ENCODE measurements around the gene TMEM245. TPM values are rescaled to one million over a fixed set of nuclear protein-coding genes. Genes with fewer than 3 reads are reported as not detected.

TMEM245 gene
- total and polyA plus RNA-seq, 4 donors = 34.7 to 82.8 (median 49.1) TPM

DNA sequence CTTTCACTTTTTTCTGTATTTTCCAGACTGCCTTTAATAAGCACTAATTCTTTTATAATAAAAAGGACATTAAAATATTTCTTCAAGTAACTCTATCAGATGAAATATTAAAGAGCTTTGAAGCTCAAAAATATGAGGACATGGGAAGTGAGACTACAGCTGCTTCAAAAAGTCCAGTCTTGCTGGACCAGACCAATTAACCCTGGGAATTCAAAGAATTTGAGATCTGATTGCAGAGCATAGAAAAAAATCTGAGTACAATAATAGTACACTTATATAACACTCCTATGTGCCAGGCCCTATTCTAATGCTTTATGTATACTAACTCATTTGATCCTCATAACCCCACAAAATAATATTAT lies 9.8 kb downstream of the TMEM245 start:
- DNase-seq (ENCODE audit: low read depth in 4 of 6, low spot score in 6 of 6) = no peak
- H3K27me3 ChIP-seq (ENCODE audit: control insufficient read depth, insufficient read depth, low read length) = no peaks in the 10 kb centered on the region
- peaks cover 3% of the 10 kb centered on the region for H3K4me1 ChIP-seq (ENCODE audit: control insufficient read depth, insufficient read depth, low read length)
- no peaks in the 10 kb centered on the region for H3K9me3 ChIP-seq (ENCODE audit: control insufficient read depth, insufficient read depth, low read length)
- H3K27ac ChIP-seq (ENCODE audit: low read depth, low read length) = no peak overlapping the region
- H3K36me3 ChIP-seq (ENCODE audit: control insufficient read depth, insufficient read depth, low read length) = peaks cover 2% of the 10 kb centered on the region
- H3K4me3 ChIP-seq (ENCODE audit: low read depth, low read length) = no peak overlapping the region

GRCh38 chr9:109108318-109108717 lies 11.4 kb downstream of the TMEM245 start:
- Histone ChIP-seq H3K4me1 (ENCODE audit: control insufficient read depth, insufficient read depth, low read length) (no peaks in the 10 kb centered on the region), H3K36me3 (ENCODE audit: control insufficient read depth, insufficient read depth, low read length) (peaks cover 5% of the 10 kb centered on the region), H3K4me3 (ENCODE audit: low read depth, low read length) (no peak overlapping the region), H3K9me3 (ENCODE audit: control insufficient read depth, insufficient read depth, low read length) (no peaks in the 10 kb centered on the region), H3K27me3 (ENCODE audit: control insufficient read depth, insufficient read depth, low read length) (no peaks in the 10 kb centered on the region), H3K27ac (ENCODE audit: low read depth, low read length) (no peak overlapping the region)
- DNase-seq (ENCODE audit: low read depth in 4 of 6, low spot score in 6 of 6) = no peak
- WGBS (ENCODE audit: insufficient coverage) = 60% methylated on average over 1 of the region's 4 CpGs

GRCh38 chr9:109107402-109108240 lies 12.1 kb downstream of the TMEM245 start:
- WGBS (ENCODE audit: insufficient coverage) = no CpG with 5 or more reads among the region's 4 CpGs
- Histone ChIP-seq H3K9me3 (ENCODE audit: control insufficient read depth, insufficient read depth, low read length) (no peaks in the 10 kb centered on the region), H3K4me3 (ENCODE audit: low read depth, low read length) (no peak overlapping the region), H3K36me3 (ENCODE audit: control insufficient read depth, insufficient read depth, low read length) (peaks cover 5% of the 10 kb centered on the region), H3K27me3 (ENCODE audit: control insufficient read depth, insufficient read depth, low read length) (no peaks in the 10 kb centered on the region), H3K27ac (ENCODE audit: low read depth, low read length) (no peak overlapping the region), H3K4me1 (ENCODE audit: control insufficient read depth, insufficient read depth, low read length) (no peaks in the 10 kb centered on the region)
- no peak for DNase-seq (ENCODE audit: low read depth in 4 of 6, low spot score in 6 of 6)

DNA sequence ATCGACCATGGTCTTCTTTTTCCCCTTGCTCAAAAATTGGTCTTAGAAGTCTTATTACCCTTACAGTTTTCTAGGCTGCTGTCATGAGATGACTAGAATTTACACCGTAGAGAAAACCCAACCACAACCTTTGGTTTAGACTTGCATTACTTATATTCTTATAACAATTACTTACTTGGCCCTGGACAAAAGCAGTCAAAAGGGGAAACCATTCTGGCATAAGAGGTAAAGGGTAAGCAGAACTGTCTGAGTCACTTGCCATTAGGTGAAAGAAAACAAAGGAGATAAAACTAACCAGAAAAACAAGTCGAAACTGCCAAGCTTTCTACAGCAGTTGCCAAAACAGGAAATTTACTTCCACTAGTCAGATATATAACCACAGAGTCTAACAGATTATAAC lies 17.9 kb downstream of the TMEM245 start:
- H3K4me1 ChIP-seq (ENCODE audit: control insufficient read depth, insufficient read depth, low read length) = peaks cover 10% of the 10 kb centered on the region
- WGBS (ENCODE audit: insufficient coverage) = 100% methylated on average over 1 of the region's 3 CpGs
- no peak overlapping the region for H3K4me3 ChIP-seq (ENCODE audit: low read depth, low read length)
- no peaks in the 10 kb centered on the region for H3K9me3 ChIP-seq (ENCODE audit: control insufficient read depth, insufficient read depth, low read length)
- no peaks in the 10 kb centered on the region for H3K27me3 ChIP-seq (ENCODE audit: control insufficient read depth, insufficient read depth, low read length)
- H3K36me3 ChIP-seq (ENCODE audit: control insufficient read depth, insufficient read depth, low read length) = peaks cover 5% of the 10 kb centered on the region
- no peak overlapping the region for H3K27ac ChIP-seq (ENCODE audit: low read depth, low read length)
- DNase-seq (ENCODE audit: low read depth in 4 of 6, low spot score in 6 of 6) = no peak

GRCh38 chr9:109101202-109101595 lies 18.5 kb downstream of the TMEM245 start:
- Histone ChIP-seq H3K4me3 (ENCODE audit: low read depth, low read length) (no peak overlapping the region), H3K9me3 (ENCODE audit: control insufficient read depth, insufficient read depth, low read length) (no peaks in the 10 kb centered on the region), H3K36me3 (ENCODE audit: control insufficient read depth, insufficient read depth, low read length) (peaks cover 5% of the 10 kb centered on the region), H3K27me3 (ENCODE audit: control insufficient read depth, insufficient read depth, low read length) (no peaks in the 10 kb centered on the region), H3K4me1 (ENCODE audit: control insufficient read depth, insufficient read depth, low read length) (peaks cover 10% of the 10 kb centered on the region), H3K27ac (ENCODE audit: low read depth, low read length) (no peak overlapping the region)
- no CpG with 5 or more reads among the region's 3 CpGs for WGBS (ENCODE audit: insufficient coverage)
- no peak for DNase-seq (ENCODE audit: low read depth in 4 of 6, low spot score in 6 of 6)

GRCh38 chr9:109100543-109101201 lies 19.1 kb downstream of the TMEM245 start:
- WGBS (ENCODE audit: insufficient coverage) = no CpG with 5 or more reads among the region's 3 CpGs
- Histone ChIP-seq H3K27ac (ENCODE audit: low read depth, low read length) (no peak overlapping the region), H3K4me1 (ENCODE audit: control insufficient read depth, insufficient read depth, low read length) (peaks cover 10% of the 10 kb centered on the region), H3K4me3 (ENCODE audit: low read depth, low read length) (no peak overlapping the region), H3K27me3 (ENCODE audit: control insufficient read depth, insufficient read depth, low read length) (no peaks in the 10 kb centered on the region), H3K36me3 (ENCODE audit: control insufficient read depth, insufficient read depth, low read length) (peaks cover 4% of the 10 kb centered on the region), H3K9me3 (ENCODE audit: control insufficient read depth, insufficient read depth, low read length) (no peaks in the 10 kb centered on the region)
- DNase-seq (ENCODE audit: low read depth in 4 of 6, low spot score in 6 of 6) = no peak

DNA sequence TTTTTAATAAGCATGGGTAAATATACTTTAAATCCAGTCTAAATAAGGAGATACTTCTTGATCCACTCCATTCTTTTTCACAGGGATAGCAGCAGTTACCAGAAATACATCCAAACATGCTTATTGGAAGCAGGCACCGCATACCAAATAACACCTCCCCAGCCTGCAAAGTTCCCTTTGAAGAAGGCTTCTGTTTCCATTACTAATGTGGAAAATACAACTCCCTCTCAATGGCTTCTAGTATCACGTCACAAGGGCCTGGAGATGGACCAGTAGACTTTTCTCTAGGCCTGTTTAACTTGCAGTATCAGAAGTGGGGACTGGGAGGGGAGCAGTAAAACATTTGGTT lies 20.8 kb downstream of the TMEM245 start:
- Histone ChIP-seq H3K4me3 (ENCODE audit: low read depth, low read length) (no peak overlapping the region), H3K27ac (ENCODE audit: low read depth, low read length) (peak overlapping the region; percentile 59), H3K36me3 (ENCODE audit: control insufficient read depth, insufficient read depth, low read length) (peaks cover 2% of the 10 kb centered on the region), H3K4me1 (ENCODE audit: control insufficient read depth, insufficient read depth, low read length) (peaks cover 10% of the 10 kb centered on the region), H3K9me3 (ENCODE audit: control insufficient read depth, insufficient read depth, low read length) (no peaks in the 10 kb centered on the region), H3K27me3 (ENCODE audit: control insufficient read depth, insufficient read depth, low read length) (no peaks in the 10 kb centered on the region)
- no CpG with 5 or more reads among the region's 2 CpGs for WGBS (ENCODE audit: insufficient coverage)
- peak in 2 of 6 donors; percentile 34 to 44 for DNase-seq (ENCODE audit: low read depth in 4 of 6, low spot score in 6 of 6)

DNA sequence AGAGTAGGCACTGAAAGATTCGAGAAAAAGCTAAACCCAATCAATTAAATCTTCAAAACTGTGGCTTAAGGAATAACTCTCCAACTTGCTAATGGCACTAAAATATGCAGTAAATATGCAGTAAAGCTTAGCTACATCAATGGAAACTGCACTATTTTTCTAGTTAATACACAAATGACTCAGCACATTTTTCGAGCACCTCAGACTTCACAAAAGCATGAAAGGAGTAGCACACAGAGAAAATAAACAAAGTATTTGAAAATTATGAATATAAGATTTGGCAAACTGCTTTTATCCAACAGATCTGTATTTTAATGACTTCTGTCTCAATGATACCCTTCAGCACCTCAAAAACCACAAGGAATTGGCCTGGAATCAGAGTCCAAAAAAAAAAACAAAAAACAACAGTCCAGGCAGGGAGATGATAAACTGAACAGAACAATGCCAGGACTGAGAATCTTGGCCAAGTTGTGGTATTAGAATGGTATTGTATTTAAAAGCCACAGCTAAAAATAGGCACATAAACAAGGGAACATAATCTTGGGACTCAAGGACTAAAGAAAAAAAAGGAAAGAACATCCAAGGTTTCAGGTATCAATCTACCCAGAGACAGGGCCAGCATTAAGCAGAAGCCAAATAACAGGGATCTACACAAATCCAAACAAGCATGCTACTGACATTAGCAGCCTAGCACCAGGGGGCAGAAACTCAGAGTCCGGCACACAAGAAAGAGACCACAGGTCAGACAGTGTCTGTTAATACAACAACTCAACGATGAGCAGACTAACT lies 21.4 kb downstream of the TMEM245 start:
- H3K27ac ChIP-seq (ENCODE audit: low read depth, low read length) = peak overlapping the region; percentile 59
- peak in 3 of 6 donors; percentile 36 to 68 (median 59) for DNase-seq (ENCODE audit: low read depth in 4 of 6, low spot score in 6 of 6)
- peaks cover 10% of the 10 kb centered on the region for H3K4me1 ChIP-seq (ENCODE audit: control insufficient read depth, insufficient read depth, low read length)
- H3K36me3 ChIP-seq (ENCODE audit: control insufficient read depth, insufficient read depth, low read length) = no peaks in the 10 kb centered on the region
- WGBS (ENCODE audit: insufficient coverage) = no CpG with 5 or more reads among the region's 4 CpGs
- no peaks in the 10 kb centered on the region for H3K9me3 ChIP-seq (ENCODE audit: control insufficient read depth, insufficient read depth, low read length)
- H3K27me3 ChIP-seq (ENCODE audit: control insufficient read depth, insufficient read depth, low read length) = no peaks in the 10 kb centered on the region
- no peak overlapping the region for H3K4me3 ChIP-seq (ENCODE audit: low read depth, low read length)

GRCh38 chr9:109097146-109097545 lies 22.6 kb downstream of the TMEM245 start:
- Histone ChIP-seq H3K36me3 (ENCODE audit: control insufficient read depth, insufficient read depth, low read length) (no peaks in the 10 kb centered on the region), H3K27ac (ENCODE audit: low read depth, low read length) (no peak overlapping the region), H3K27me3 (ENCODE audit: control insufficient read depth, insufficient read depth, low read length) (no peaks in the 10 kb centered on the region), H3K9me3 (ENCODE audit: control insufficient read depth, insufficient read depth, low read length) (no peaks in the 10 kb centered on the region), H3K4me1 (ENCODE audit: control insufficient read depth, insufficient read depth, low read length) (peaks cover 10% of the 10 kb centered on the region), H3K4me3 (ENCODE audit: low read depth, low read length) (no peak overlapping the region)
- DNase-seq (ENCODE audit: low read depth in 4 of 6, low spot score in 6 of 6) = no peak
- WGBS (ENCODE audit: insufficient coverage) = 100% methylated on average over 2 of the region's 4 CpGs

All from spinal cord (tissue), 10 donors.